ENCODE measurements around the gene HMG20A. TPM values are rescaled to one million over a fixed set of nuclear protein-coding genes. Genes with fewer than 3 reads are reported as not detected.

The HMG20A gene
- total RNA-seq, 1 experiment from 2014 or later: 62.2 TPM

GRCh38 chr15:77437264-77437663 is 16.6 kb downstream of the HMG20A start:
- POLR2A ChIA-PET: no interaction called here
- Mint-ChIP-seq H3K27ac (no peak overlapping the region; the same call in 1 of the 2 replicates), H3K4me3 (no peak overlapping the region)

GRCh38 chr15:77440378-77440999 is 19.8 kb downstream of the HMG20A start:
- POLR2A ChIA-PET: no interaction called here
- no peak overlapping the region for H3K4me3 Mint-ChIP-seq
- H3K27ac Mint-ChIP-seq: no peak overlapping the region
- CTCF ChIA-PET: interaction anchor here (1.3 kb wide), 2 partner anchors 11 to 103 kb away, joined by 4 to 7 read pairs; no protein-coding TSS in a partner anchor
- peaks cover 15% of the 10 kb centered on the region for H3K4me1 Mint-ChIP-seq
- ATAC-seq (no peak), DNase-seq (ENCODE audit: low spot score) (no peak)
- H3K27me3 Mint-ChIP-seq (ENCODE audit: low read depth): no peaks in the 10 kb centered on the region
- no peaks in the 10 kb centered on the region for H3K36me3 Mint-ChIP-seq
- H3K9me3 Mint-ChIP-seq: no peaks in the 10 kb centered on the region
- TF ChIP-seq JAZF1 (CRISPR knock-in tag; IDR thresholded peaks at IDR 0.05): no peak
- TF ChIP-seq CREB1 (CRISPR knock-in tag; IDR thresholded peaks at IDR 0.05): no peak
- no peak for TF ChIP-seq USF2 (CRISPR knock-in tag; IDR thresholded peaks at IDR 0.05)
- TF ChIP-seq CBFB (CRISPR knock-in tag; IDR thresholded peaks at IDR 0.05; ENCODE audit: low read depth): no peak
- TF ChIP-seq TCF7 (CRISPR knock-in tag; IDR thresholded peaks at IDR 0.05; ENCODE audit: low read depth): no peak
- TF ChIP-seq NFE2L1 (CRISPR knock-in tag; IDR thresholded peaks at IDR 0.05): no peak
- TF ChIP-seq MAX (CRISPR knock-in tag; IDR thresholded peaks at IDR 0.05): no peak
- TF ChIP-seq SMAD3 (CRISPR knock-in tag; IDR thresholded peaks at IDR 0.05; ENCODE audit: borderline replicate concordance): no peak
- TF ChIP-seq CREM (CRISPR knock-in tag; IDR thresholded peaks at IDR 0.05): no peak
- TF ChIP-seq ZNF425 (CRISPR knock-in tag; conservative IDR thresholded peaks at IDR 0.05): no peak
- no peak for TF ChIP-seq PREB (CRISPR knock-in tag; IDR thresholded peaks at IDR 0.05; ENCODE audit: borderline replicate concordance)
- TF ChIP-seq MLX (CRISPR knock-in tag; IDR thresholded peaks at IDR 0.05): no peak
- TF ChIP-seq TEAD1 (CRISPR knock-in tag; IDR thresholded peaks at IDR 0.05): no peak
- TF ChIP-seq OVOL2 (CRISPR knock-in tag; IDR thresholded peaks at IDR 0.05; ENCODE audit: borderline replicate concordance): no peak
- TF ChIP-seq SP1 (CRISPR knock-in tag; conservative IDR thresholded peaks at IDR 0.05): no peak
- no peak for TF ChIP-seq ZNF232 (CRISPR knock-in tag; IDR thresholded peaks at IDR 0.05)

More at GRCh38 chr15:77437264-77437663, 16.6 kb downstream of the HMG20A start:
- TF ChIP-seq AR (CRISPR knock-in tag; IDR thresholded peaks at IDR 0.05) (no peak), FOXP4 (CRISPR knock-in tag; IDR thresholded peaks at IDR 0.05) (no peak), TCF7 (CRISPR knock-in tag; IDR thresholded peaks at IDR 0.05; ENCODE audit: low read depth) (no peak), GRHL2 (CRISPR knock-in tag; IDR thresholded peaks at IDR 0.05; ENCODE audit: insufficient replicate concordance, severe bottlenecking) (no peak), CREB1 (CRISPR knock-in tag; IDR thresholded peaks at IDR 0.05) (no peak), ELF4 (CRISPR knock-in tag; IDR thresholded peaks at IDR 0.05; ENCODE audit: low read depth) (no peak), SOX15 (CRISPR knock-in tag; IDR thresholded peaks at IDR 0.05) (no peak)
- no peaks in the 10 kb centered on the region for H3K9me3 Mint-ChIP-seq
- CTCF ChIA-PET: no interaction called here
- DNase-seq (ENCODE audit: low spot score) (no peak), ATAC-seq (no peak)
- no peaks in the 10 kb centered on the region for H3K4me1 Mint-ChIP-seq
- no peaks in the 10 kb centered on the region for H3K36me3 Mint-ChIP-seq
- H3K27me3 Mint-ChIP-seq (ENCODE audit: low read depth): no peaks in the 10 kb centered on the region

Data from WTC11 (cell line).